T-helper 1 cell treated with Interleukin-12 subunit alpha and Interleukin-12 subunit beta and Interleukin-4 antibody, amounts not matched to agents 30 μg/mL and 1 μg/mL, for 36 hours (primary cell): ENCODE data around the gene RXRA.
A peak's percentile ranks its signal among the peaks of the same experiment; 100 is the strongest.

Experiments
- H3K27ac Mint-ChIP-seq: one replicate; pipeline ENCODE4 v1.8.0; 2021; ENCODE audit warnings: mild to moderate bottlenecking, mixed read lengths
- H3K27me3 Mint-ChIP-seq: one replicate; pipeline ENCODE4 v1.8.0; 2021; ENCODE audit warnings: low read depth, mixed read lengths
- H3K36me3 Mint-ChIP-seq: one replicate; pipeline ENCODE4 v1.8.0; 2021; ENCODE audit warnings: low read depth, mixed read lengths
- H3K4me1 Mint-ChIP-seq: one replicate; pipeline ENCODE4 v1.8.0; 2021; ENCODE audit warnings: low read depth, mixed read lengths
- H3K4me3 Mint-ChIP-seq: one replicate; pipeline ENCODE4 v1.8.0; 2021; ENCODE audit warnings: mild to moderate bottlenecking, moderate library complexity, mixed read lengths
- H3K9me3 Mint-ChIP-seq: one replicate; pipeline ENCODE4 v1.8.0; 2021; ENCODE audit warnings: mixed read lengths

RXRA gene

DNA sequence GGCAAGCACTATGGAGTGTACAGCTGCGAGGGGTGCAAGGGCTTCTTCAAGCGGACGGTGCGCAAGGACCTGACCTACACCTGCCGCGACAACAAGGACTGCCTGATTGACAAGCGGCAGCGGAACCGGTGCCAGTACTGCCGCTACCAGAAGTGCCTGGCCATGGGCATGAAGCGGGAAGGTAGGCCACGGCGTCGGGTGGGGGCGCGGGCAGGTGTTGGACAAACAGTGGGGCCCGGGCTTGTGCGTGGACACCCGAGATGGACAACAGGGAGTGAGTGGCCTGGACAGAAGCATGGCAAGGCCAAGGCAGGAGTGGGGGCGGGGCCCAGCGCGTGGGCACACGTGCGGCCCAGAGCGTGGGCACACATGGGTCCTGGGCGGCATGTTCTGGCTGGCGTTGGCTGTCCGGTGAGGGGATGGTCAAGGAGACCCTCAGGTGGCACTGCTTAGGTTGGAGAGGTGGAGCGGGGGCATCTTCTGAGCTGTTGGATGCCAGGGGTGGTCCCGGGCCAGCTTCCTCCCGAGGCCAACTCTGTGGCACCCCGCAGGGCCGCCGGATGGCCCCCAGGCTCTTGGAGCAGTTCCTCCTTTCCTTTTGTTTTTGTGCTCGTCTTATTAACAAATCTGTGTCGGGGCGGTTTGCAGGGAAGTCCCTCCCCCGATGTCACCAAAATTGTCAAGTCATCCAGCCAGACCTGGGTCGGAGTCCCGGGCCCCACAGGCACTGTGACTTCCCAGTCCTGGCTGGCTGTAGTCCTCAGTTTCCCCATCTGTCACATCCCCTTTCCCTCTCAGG, 82.9 kb downstream of the RXRA start:
- H3K27ac Mint-ChIP-seq = no peak overlapping the region
- H3K4me3 Mint-ChIP-seq = no peak overlapping the region
- no peaks in the 10 kb centered on the region for H3K27me3 Mint-ChIP-seq
- no peaks in the 10 kb centered on the region for H3K36me3 Mint-ChIP-seq
- peaks cover 13% of the 10 kb centered on the region for H3K4me1 Mint-ChIP-seq
- no peaks in the 10 kb centered on the region for H3K9me3 Mint-ChIP-seq

GRCh38 chr9:134410071-134410834, 84.0 kb downstream of the RXRA start:
- Mint-ChIP-seq H3K27ac (no peak overlapping the region), H3K4me1 (peaks cover 7% of the 10 kb centered on the region), H3K27me3 (no peaks in the 10 kb centered on the region), H3K4me3 (no peak overlapping the region), H3K36me3 (no peaks in the 10 kb centered on the region), H3K9me3 (no peaks in the 10 kb centered on the region)

DNA sequence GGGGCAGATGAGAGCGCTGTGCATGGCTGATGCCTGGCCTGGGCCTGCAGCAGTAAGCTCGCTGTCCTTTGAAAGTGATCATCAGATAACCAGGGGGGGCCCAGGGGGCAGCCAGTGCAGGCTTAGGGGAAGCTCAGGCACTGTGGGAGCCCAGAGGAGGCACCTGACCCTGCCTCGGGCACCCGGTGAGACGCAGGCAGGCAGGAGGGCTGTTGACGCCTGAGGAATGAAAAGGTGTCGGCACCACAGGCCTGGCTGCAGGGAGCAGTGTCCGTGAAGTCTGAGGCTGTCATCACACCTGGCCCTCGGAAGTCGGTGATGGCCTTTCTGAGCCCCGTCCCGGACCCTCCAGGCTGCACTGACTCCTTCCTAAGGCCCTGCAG, 84.6 kb downstream of the RXRA start:
- H3K36me3 Mint-ChIP-seq = no peaks in the 10 kb centered on the region
- H3K4me3 Mint-ChIP-seq = no peak overlapping the region
- H3K27ac Mint-ChIP-seq = no peak overlapping the region
- peaks cover 7% of the 10 kb centered on the region for H3K4me1 Mint-ChIP-seq
- H3K27me3 Mint-ChIP-seq = no peaks in the 10 kb centered on the region
- no peaks in the 10 kb centered on the region for H3K9me3 Mint-ChIP-seq

GRCh38 chr9:134411440-134412297, 85.4 kb downstream of the RXRA start:
- H3K4me3 Mint-ChIP-seq = no peak overlapping the region
- H3K27me3 Mint-ChIP-seq = no peaks in the 10 kb centered on the region
- H3K27ac Mint-ChIP-seq = no peak overlapping the region
- H3K4me1 Mint-ChIP-seq = peaks cover 4% of the 10 kb centered on the region
- no peaks in the 10 kb centered on the region for H3K36me3 Mint-ChIP-seq
- H3K9me3 Mint-ChIP-seq = no peaks in the 10 kb centered on the region

DNA sequence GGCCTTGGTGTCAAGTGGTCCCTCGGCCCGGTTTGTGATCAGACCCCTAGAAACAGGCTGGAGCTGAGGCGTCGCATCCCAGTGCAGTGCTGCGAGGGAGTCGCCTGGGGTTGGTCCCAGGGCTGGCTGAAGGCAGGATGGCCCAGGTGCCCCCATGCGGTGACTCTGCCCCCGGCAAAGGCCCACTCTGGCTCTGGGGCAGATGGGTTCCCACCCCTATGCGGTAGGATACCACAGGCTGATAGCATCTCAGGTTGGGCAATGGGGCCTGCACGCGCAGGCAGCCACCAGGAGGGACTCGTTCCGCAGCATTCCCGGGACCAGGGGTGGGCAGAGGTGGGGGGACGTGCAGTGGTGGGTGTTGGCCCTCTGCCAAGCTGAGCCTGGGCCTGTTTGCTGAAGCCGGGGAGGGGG, 86.0 kb downstream of the RXRA start:
- Mint-ChIP-seq H3K36me3 (no peaks in the 10 kb centered on the region), H3K9me3 (no peaks in the 10 kb centered on the region), H3K4me1 (no peaks in the 10 kb centered on the region), H3K27ac (no peak overlapping the region), H3K27me3 (no peaks in the 10 kb centered on the region), H3K4me3 (no peak overlapping the region)

DNA sequence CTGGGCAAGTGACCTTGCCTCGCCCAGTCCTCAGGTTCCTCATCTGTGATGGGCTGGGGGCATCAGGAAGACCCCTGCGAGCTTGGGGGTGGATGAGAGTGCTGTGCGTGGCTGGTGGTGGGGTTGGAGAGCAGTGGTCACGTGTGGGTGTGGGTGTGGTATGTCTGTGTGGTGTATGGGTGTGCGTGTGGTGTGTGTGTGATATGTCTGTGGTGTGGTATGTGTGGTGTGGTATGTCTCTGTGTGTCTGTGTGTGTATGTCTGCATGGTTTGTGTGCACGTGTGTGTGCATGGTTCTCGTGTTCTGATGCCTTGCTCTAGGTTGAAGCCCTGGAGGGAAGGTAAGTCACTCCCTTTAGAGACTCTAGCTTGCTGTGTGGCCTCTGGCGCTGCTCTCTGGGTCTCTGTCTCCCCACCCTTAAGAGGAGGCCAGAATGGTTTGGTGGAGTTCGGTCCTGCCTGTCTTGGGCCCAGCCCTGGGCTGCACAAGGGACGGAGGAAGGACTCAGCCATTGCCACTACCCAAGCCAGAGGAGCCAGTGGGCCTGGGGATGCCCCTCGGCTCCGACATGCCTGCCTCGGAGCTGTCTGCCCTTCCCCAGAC, 87.0 kb downstream of the RXRA start:
- peak overlapping the region; percentile 11 for H3K27ac Mint-ChIP-seq
- H3K36me3 Mint-ChIP-seq = no peaks in the 10 kb centered on the region
- H3K4me1 Mint-ChIP-seq = no peaks in the 10 kb centered on the region
- no peaks in the 10 kb centered on the region for H3K27me3 Mint-ChIP-seq
- no peaks in the 10 kb centered on the region for H3K9me3 Mint-ChIP-seq
- no peak overlapping the region for H3K4me3 Mint-ChIP-seq

DNA sequence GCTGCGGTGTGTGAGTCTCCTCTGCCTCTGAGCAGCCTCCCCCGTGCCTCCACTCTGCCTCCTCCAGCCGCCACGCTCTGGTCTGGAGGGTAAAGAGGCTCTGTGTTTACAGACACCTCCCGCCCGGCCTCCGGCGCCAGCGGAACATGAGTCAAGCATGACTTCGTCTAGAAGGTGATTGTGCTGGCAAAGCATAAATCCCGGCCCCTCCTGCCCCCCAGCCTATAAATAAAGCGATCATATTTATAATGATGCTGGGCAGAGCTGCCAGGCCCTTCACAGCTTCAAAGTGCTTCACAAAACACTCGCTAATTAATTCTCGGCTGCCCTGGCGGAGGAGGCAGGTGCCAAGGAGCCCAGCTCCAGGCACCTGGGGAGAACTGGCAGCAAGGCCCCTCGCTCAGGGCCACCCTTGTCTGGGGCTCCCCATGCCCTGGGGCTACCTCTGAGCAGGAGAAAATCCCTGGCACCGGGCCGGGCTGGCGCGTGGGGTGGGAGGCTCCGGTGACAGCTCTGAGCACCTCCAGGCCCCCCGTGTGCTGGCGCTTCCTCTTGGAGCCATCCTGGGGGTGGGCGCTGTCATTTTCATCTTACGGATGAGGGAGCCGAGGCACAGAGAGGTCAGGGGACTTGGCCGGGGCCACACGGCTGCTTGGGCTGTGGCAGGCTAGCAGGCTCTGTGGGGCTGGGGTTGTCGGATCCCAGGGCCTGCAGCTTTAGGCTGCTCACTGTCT, 87.8 kb downstream of the RXRA start:
- Mint-ChIP-seq H3K4me1 (no peaks in the 10 kb centered on the region), H3K36me3 (no peaks in the 10 kb centered on the region), H3K27ac (no peak overlapping the region), H3K4me3 (no peak overlapping the region), H3K27me3 (no peaks in the 10 kb centered on the region), H3K9me3 (no peaks in the 10 kb centered on the region)

- Mint-ChIP-seq H3K9me3 (no peaks in the 10 kb centered on the region), H3K27ac (no peak overlapping the region), H3K4me1 (no peaks in the 10 kb centered on the region), H3K4me3 (no peak overlapping the region), H3K27me3 (no peaks in the 10 kb centered on the region), H3K36me3 (no peaks in the 10 kb centered on the region)
These were observed 88.7 kb downstream of the RXRA start for GRCh38 chr9:134414900-134415425.

GRCh38 chr9:134416385-134417015, 90.2 kb downstream of the RXRA start:
- Mint-ChIP-seq H3K27ac (no peak overlapping the region), H3K4me1 (no peaks in the 10 kb centered on the region)

DNA sequence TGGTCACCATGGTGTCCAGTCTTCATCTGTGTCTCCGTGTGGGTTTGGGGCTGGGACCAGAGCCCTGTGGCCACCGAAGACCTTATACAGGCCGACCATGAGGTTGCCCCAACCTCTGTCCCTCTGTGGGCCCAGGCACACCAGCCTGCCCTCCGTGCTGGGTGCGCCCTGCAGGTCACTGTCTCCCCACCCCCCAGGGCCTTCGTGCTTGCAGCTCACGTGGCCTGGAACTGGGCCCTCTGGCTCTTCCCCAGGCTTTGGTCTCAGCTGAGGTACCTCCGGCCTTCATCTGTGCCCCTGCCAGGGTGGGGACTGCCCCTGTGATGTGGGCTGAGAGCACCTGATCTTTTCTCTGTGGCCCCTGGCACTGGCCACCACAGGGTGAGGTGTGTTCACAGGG, 92.1 kb downstream of the RXRA start:
- no peaks in the 10 kb centered on the region for H3K9me3 Mint-ChIP-seq
- no peaks in the 10 kb centered on the region for H3K4me1 Mint-ChIP-seq
- H3K27me3 Mint-ChIP-seq = no peaks in the 10 kb centered on the region
- H3K4me3 Mint-ChIP-seq = no peak overlapping the region
- no peaks in the 10 kb centered on the region for H3K36me3 Mint-ChIP-seq
- no peak overlapping the region for H3K27ac Mint-ChIP-seq

More at GRCh38 chr9:134416385-134417015, 90.2 kb downstream of the RXRA start:
- Mint-ChIP-seq H3K9me3 (no peaks in the 10 kb centered on the region), H3K27me3 (no peaks in the 10 kb centered on the region), H3K4me3 (no peak overlapping the region), H3K36me3 (no peaks in the 10 kb centered on the region)

DNA sequence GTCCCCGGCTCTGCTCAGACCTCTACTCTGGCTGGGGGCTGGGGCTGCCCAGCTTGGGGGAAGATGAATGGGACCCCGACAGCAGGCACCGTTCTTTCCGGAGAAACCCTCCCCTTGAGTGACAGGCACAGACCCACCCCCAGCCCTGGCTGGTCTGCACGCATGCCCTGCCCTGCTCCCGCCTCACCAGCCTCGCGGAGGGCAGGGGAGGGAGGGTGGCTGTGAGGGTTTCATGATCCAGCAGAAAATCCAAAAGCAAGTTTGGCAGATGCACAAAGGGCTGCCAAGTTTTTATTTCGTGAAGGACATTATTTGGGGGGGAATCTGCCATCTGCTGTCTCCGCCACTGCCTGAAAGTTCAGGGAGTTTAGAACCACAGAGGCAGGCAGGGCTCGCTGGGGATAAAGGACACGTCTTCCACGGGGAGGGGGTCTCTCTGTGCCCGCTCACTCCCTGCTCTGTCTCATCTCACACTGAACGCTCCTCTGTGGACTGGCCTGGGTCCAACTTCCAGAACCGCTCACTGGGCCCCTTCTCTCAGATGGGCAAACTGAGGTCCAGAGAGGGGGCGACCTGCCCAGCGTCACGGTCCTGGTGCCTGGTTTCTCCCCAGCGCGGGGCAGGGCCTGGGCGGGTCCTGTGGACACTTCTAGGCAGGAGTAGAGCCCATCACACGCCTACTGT, 92.9 kb downstream of the RXRA start:
- Mint-ChIP-seq H3K4me3 (no peak overlapping the region), H3K36me3 (no peaks in the 10 kb centered on the region), H3K27ac (no peak overlapping the region), H3K4me1 (no peaks in the 10 kb centered on the region), H3K9me3 (no peaks in the 10 kb centered on the region), H3K27me3 (no peaks in the 10 kb centered on the region)

- no peaks in the 10 kb centered on the region for H3K27me3 Mint-ChIP-seq
- no peaks in the 10 kb centered on the region for H3K9me3 Mint-ChIP-seq
- no peak overlapping the region for H3K27ac Mint-ChIP-seq
- H3K4me1 Mint-ChIP-seq = no peaks in the 10 kb centered on the region
- H3K36me3 Mint-ChIP-seq = no peaks in the 10 kb centered on the region
- H3K4me3 Mint-ChIP-seq = no peak overlapping the region
These were observed 93.4 kb downstream of the RXRA start for GRCh38 chr9:134419684-134420076.
